ENCODE data around the gene SLC25A36.

- TF ChIP-seq CTCF (IDR thresholded peaks at IDR 0.05) (no peak), POLR2A (IDR thresholded peaks at IDR 0.05) (no peak), EP300 (IDR thresholded peaks at IDR 0.05) (no peak)
These were observed 64.7 kb downstream of the SLC25A36 start for GRCh38 chr3:141006344-141006743.
